ENCODE data around the gene KAZALD1.

DNA sequence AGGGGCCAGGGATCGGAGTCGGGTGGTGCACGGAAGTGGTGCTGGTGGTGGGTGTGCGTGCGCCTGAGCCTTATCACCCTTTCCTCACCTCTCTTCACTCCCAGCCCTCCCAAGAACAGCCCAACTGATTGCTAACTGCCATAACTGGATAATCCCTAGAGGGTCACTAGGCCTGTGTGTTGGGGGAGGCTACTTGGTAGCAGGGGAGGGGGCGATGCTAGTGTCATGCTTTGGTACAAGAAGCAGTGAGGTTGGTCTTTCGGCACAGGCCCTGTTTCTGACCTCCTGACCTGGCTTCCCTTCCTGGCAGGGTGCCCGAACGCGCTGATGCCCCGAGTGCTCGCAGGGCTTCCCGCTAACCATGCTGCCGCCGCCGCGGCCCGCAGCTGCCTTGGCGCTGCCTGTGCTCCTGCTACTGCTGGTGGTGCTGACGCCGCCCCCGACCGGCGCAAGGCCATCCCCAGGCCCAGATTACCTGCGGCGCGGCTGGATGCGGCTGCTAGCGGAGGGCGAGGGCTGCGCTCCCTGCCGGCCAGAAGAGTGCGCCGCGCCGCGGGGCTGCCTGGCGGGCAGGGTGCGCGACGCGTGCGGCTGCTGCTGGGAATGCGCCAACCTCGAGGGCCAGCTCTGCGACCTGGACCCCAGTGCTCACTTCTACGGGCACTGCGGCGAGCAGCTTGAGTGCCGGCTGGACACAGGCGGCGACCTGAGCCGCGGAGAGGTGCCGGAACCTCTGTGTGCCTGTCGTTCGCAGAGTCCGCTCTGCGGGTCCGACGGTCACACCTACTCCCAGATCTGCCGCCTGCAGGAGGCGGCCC is 652 bp downstream of the KAZALD1 start:
- TF ChIP-seq, protein P1, sequence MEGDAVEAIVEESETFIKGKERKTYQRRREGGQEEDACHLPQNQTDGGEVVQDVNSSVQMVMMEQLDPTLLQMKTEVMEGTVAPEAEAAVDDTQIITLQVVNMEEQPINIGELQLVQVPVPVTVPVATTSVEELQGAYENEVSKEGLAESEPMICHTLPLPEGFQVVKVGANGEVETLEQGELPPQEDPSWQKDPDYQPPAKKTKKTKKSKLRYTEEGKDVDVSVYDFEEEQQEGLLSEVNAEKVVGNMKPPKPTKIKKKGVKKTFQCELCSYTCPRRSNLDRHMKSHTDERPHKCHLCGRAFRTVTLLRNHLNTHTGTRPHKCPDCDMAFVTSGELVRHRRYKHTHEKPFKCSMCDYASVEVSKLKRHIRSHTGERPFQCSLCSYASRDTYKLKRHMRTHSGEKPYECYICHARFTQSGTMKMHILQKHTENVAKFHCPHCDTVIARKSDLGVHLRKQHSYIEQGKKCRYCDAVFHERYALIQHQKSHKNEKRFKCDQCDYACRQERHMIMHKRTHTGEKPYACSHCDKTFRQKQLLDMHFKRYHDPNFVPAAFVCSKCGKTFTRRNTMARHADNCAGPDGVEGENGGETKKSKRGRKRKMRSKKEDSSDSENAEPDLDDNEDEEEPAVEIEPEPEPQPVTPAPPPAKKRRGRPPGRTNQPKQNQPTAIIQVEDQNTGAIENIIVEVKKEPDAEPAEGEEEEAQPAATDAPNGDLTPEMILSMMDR (IDR thresholded peaks at IDR 0.05), result peak; percentile 38 to 70 (median 55)
- TF ChIP-seq POLR2A (IDR thresholded peaks at IDR 0.05), result no peak
